Activated CD4-positive, alpha-beta T cell treated with anti-CD3 and anti-CD28 coated beads for 1 hour (primary cell): ENCODE measurements around the gene TMEM139.

Experiments used
- DNase-seq: peaks from one replicate; pipeline ENCODE4 v3.0.0-alpha.2; 2020

Gene TMEM139

GRCh38 chr7:143329471-143330170 is 44.9 kb downstream of the TMEM139 start:
- DNase-seq = no peak

GRCh38 chr7:143331179-143331801 is 46.5 kb downstream of the TMEM139 start:
- DNase-seq = no peak

DNA sequence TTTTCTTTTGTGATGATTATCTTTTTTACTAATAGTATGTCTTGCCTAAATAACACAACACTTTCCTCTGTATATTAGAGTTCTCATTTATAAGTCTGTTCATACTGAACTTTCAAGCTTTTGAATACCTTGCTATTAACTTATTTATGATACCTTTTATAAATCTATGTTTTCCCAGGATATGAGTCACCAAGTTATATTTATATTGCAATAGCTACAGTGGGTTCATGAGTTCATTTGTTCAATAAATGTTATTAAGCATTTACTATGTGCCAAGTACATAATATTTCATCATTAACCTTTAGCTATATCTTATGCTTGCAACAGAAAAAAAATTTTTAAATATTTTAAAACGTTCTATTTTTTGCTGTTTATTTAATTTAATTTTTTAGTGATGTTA is 49.5 kb downstream of the TMEM139 start:
- no peak for DNase-seq

GRCh38 chr7:143337216-143337615 is 52.5 kb downstream of the TMEM139 start:
- DNase-seq = no peak
